ENCODE measurements around the gene PHKG2.

The PHKG2 gene

GRCh38 chr16:30724641-30725417 lies 23.4 kb upstream of the PHKG2 start:
- DNase-seq = no peak
- in situ Hi-C loops (cut with HindIII; ENCODE audit: low pct_ligation_motif_present, low pct_unique_long_range_greater_than_20kb, low sequenced_read_pairs) = no loop called here

- in situ Hi-C loops (cut with HindIII; ENCODE audit: low pct_ligation_motif_present, low pct_unique_long_range_greater_than_20kb, low sequenced_read_pairs) = no loop called here
- DNase-seq = no peak
Measured at GRCh38 chr16:30725418-30725792, 22.8 kb upstream of the PHKG2 start.

GRCh38 chr16:30728321-30728720 lies 19.9 kb upstream of the PHKG2 start:
- no peak for DNase-seq
- in situ Hi-C loops (cut with HindIII; ENCODE audit: low pct_ligation_motif_present, low pct_unique_long_range_greater_than_20kb, low sequenced_read_pairs) = no loop called here

GRCh38 chr16:30728899-30729672 lies 19.1 kb upstream of the PHKG2 start:
- in situ Hi-C loops (cut with HindIII; ENCODE audit: low pct_ligation_motif_present, low pct_unique_long_range_greater_than_20kb, low sequenced_read_pairs) = no loop called here
- no peak for DNase-seq

- no peak for DNase-seq
- in situ Hi-C loops (cut with HindIII; ENCODE audit: low pct_ligation_motif_present, low pct_unique_long_range_greater_than_20kb, low sequenced_read_pairs) = no loop called here
Measured at GRCh38 chr16:30731411-30731810, 16.8 kb upstream of the PHKG2 start.

GRCh38 chr16:30736995-30737793 lies 11.0 kb upstream of the PHKG2 start:
- in situ Hi-C loops (cut with HindIII; ENCODE audit: low pct_ligation_motif_present, low pct_unique_long_range_greater_than_20kb, low sequenced_read_pairs) = no loop called here

GRCh38 chr16:30737794-30738648 lies 10.2 kb upstream of the PHKG2 start:
- DNase-seq = no peak
- in situ Hi-C loops (cut with HindIII; ENCODE audit: low pct_ligation_motif_present, low pct_unique_long_range_greater_than_20kb, low sequenced_read_pairs) = no loop called here

More at GRCh38 chr16:30736995-30737793, 11.0 kb upstream of the PHKG2 start:
- DNase-seq = no peak

- no peak for DNase-seq
- in situ Hi-C loops (cut with HindIII; ENCODE audit: low pct_ligation_motif_present, low pct_unique_long_range_greater_than_20kb, low sequenced_read_pairs) = no loop called here
Measured at GRCh38 chr16:30738984-30739951, 9.0 kb upstream of the PHKG2 start.

GRCh38 chr16:30740364-30741251 lies 7.6 kb upstream of the PHKG2 start:
- peak; percentile 97 for DNase-seq
- in situ Hi-C loops (cut with HindIII; ENCODE audit: low pct_ligation_motif_present, low pct_unique_long_range_greater_than_20kb, low sequenced_read_pairs) = no loop called here

GRCh38 chr16:30741461-30741914 lies 6.7 kb upstream of the PHKG2 start:
- peak; percentile 98 for DNase-seq
- in situ Hi-C loops (cut with HindIII; ENCODE audit: low pct_ligation_motif_present, low pct_unique_long_range_greater_than_20kb, low sequenced_read_pairs) = no loop called here

GRCh38 chr16:30743716-30744115 lies 4.5 kb upstream of the PHKG2 start:
- DNase-seq = no peak
- in situ Hi-C loops (cut with HindIII; ENCODE audit: low pct_ligation_motif_present, low pct_unique_long_range_greater_than_20kb, low sequenced_read_pairs) = no loop called here

- in situ Hi-C loops (cut with HindIII; ENCODE audit: low pct_ligation_motif_present, low pct_unique_long_range_greater_than_20kb, low sequenced_read_pairs) = no loop called here
- DNase-seq = no peak
Measured at GRCh38 chr16:30744183-30744582, 4.0 kb upstream of the PHKG2 start.

GRCh38 chr16:30745082-30745481 lies 3.1 kb upstream of the PHKG2 start:
- in situ Hi-C loops (cut with HindIII; ENCODE audit: low pct_ligation_motif_present, low pct_unique_long_range_greater_than_20kb, low sequenced_read_pairs) = no loop called here

GRCh38 chr16:30746638-30747175 lies 1.5 kb upstream of the PHKG2 start:
- no peak for DNase-seq
- in situ Hi-C loops (cut with HindIII; ENCODE audit: low pct_ligation_motif_present, low pct_unique_long_range_greater_than_20kb, low sequenced_read_pairs) = no loop called here

More at GRCh38 chr16:30745082-30745481, 3.1 kb upstream of the PHKG2 start:
- no peak for DNase-seq

- DNase-seq = peak; percentile 72
- in situ Hi-C loops (cut with HindIII; ENCODE audit: low pct_ligation_motif_present, low pct_unique_long_range_greater_than_20kb, low sequenced_read_pairs) = no loop called here
Measured at GRCh38 chr16:30747331-30747730, 894 bp upstream of the PHKG2 start.
